ENCODE results near the gene ITIH2.
"Not testable (repeated sequence)": the region's sequence is repeated elsewhere in the genome, so short reads cannot be mapped to it uniquely, and the experiment has no call there.

The ITIH2 gene

GRCh38 chr10:7707858-7708622 is 4.9 kb downstream of the ITIH2 start:
- no peak overlapping the region for H3K27ac Mint-ChIP-seq
- no peaks in the 10 kb centered on the region for H3K36me3 Mint-ChIP-seq (ENCODE audit: low read depth)
- H3K9me3 Mint-ChIP-seq = peaks cover 3% of the 10 kb centered on the region
- peaks cover 34% of the 10 kb centered on the region for H3K27me3 Mint-ChIP-seq
- no peak overlapping the region for H3K4me3 Mint-ChIP-seq
- no peaks in the 10 kb centered on the region for H3K4me1 Mint-ChIP-seq (ENCODE audit: low read depth)

GRCh38 chr10:7708832-7709231 is 5.7 kb downstream of the ITIH2 start:
- H3K27me3 Mint-ChIP-seq = peaks cover 28% of the 10 kb centered on the region
- no peak overlapping the region for H3K4me3 Mint-ChIP-seq
- no peaks in the 10 kb centered on the region for H3K36me3 Mint-ChIP-seq (ENCODE audit: low read depth)
- H3K9me3 Mint-ChIP-seq = peaks cover 3% of the 10 kb centered on the region
- no peaks in the 10 kb centered on the region for H3K4me1 Mint-ChIP-seq (ENCODE audit: low read depth)
- no peak overlapping the region for H3K27ac Mint-ChIP-seq

GRCh38 chr10:7710446-7710845 is 7.3 kb downstream of the ITIH2 start:
- Mint-ChIP-seq H3K9me3 (peaks cover 3% of the 10 kb centered on the region), H3K27ac (no peak overlapping the region), H3K36me3 (ENCODE audit: low read depth) (no peaks in the 10 kb centered on the region), H3K4me1 (ENCODE audit: low read depth) (no peaks in the 10 kb centered on the region), H3K27me3 (peaks cover 29% of the 10 kb centered on the region), H3K4me3 (no peak overlapping the region)

GRCh38 chr10:7711075-7711474 is 8.0 kb downstream of the ITIH2 start:
- H3K27me3 Mint-ChIP-seq = peaks cover 30% of the 10 kb centered on the region
- not testable (repeated sequence) for H3K4me1 Mint-ChIP-seq (ENCODE audit: low read depth); H3K9me3 Mint-ChIP-seq; H3K4me3 Mint-ChIP-seq; H3K27ac Mint-ChIP-seq; H3K36me3 Mint-ChIP-seq (ENCODE audit: low read depth)

- H3K4me3 Mint-ChIP-seq = no peak overlapping the region
- peaks cover 15% of the 10 kb centered on the region for H3K27me3 Mint-ChIP-seq
Measured at GRCh38 chr10:7715515-7715914, 12.4 kb downstream of the ITIH2 start.

GRCh38 chr10:7717767-7718166 is 14.7 kb downstream of the ITIH2 start:
- Mint-ChIP-seq H3K27me3 (peaks cover 6% of the 10 kb centered on the region), H3K36me3 (ENCODE audit: low read depth) (no peaks in the 10 kb centered on the region), H3K4me1 (ENCODE audit: low read depth) (no peaks in the 10 kb centered on the region), H3K27ac (no peak overlapping the region), H3K9me3 (no peaks in the 10 kb centered on the region), H3K4me3 (no peak overlapping the region)

More at GRCh38 chr10:7715515-7715914, 12.4 kb downstream of the ITIH2 start:
- H3K27ac Mint-ChIP-seq = no peak overlapping the region
- peaks cover 3% of the 10 kb centered on the region for H3K9me3 Mint-ChIP-seq
- H3K36me3 Mint-ChIP-seq (ENCODE audit: low read depth) = no peaks in the 10 kb centered on the region
- no peaks in the 10 kb centered on the region for H3K4me1 Mint-ChIP-seq (ENCODE audit: low read depth)

GRCh38 chr10:7718685-7719084 is 15.6 kb downstream of the ITIH2 start:
- Mint-ChIP-seq H3K27ac (no peak overlapping the region), H3K27me3 (peaks cover 7% of the 10 kb centered on the region), H3K9me3 (no peaks in the 10 kb centered on the region), H3K36me3 (ENCODE audit: low read depth) (no peaks in the 10 kb centered on the region), H3K4me3 (no peak overlapping the region), H3K4me1 (ENCODE audit: low read depth) (no peaks in the 10 kb centered on the region)

- H3K36me3 Mint-ChIP-seq (ENCODE audit: low read depth) = no peaks in the 10 kb centered on the region
- H3K27me3 Mint-ChIP-seq = peaks cover 6% of the 10 kb centered on the region
- H3K9me3 Mint-ChIP-seq = no peaks in the 10 kb centered on the region
- no peak overlapping the region for H3K27ac Mint-ChIP-seq
- H3K4me3 Mint-ChIP-seq = no peak overlapping the region
- H3K4me1 Mint-ChIP-seq (ENCODE audit: low read depth) = no peaks in the 10 kb centered on the region
Measured at GRCh38 chr10:7720478-7720877, 17.4 kb downstream of the ITIH2 start.

- H3K27ac Mint-ChIP-seq = no peak overlapping the region
- peaks cover 6% of the 10 kb centered on the region for H3K27me3 Mint-ChIP-seq
- no peak overlapping the region for H3K4me3 Mint-ChIP-seq
Measured at GRCh38 chr10:7722927-7723529, 19.9 kb downstream of the ITIH2 start.

GRCh38 chr10:7734821-7735220 is 31.7 kb downstream of the ITIH2 start:
- no peak overlapping the region for H3K4me3 Mint-ChIP-seq

More at GRCh38 chr10:7722927-7723529, 19.9 kb downstream of the ITIH2 start:
- H3K4me1 Mint-ChIP-seq (ENCODE audit: low read depth) = no peaks in the 10 kb centered on the region
- no peaks in the 10 kb centered on the region for H3K9me3 Mint-ChIP-seq
- no peaks in the 10 kb centered on the region for H3K36me3 Mint-ChIP-seq (ENCODE audit: low read depth)

GRCh38 chr10:7738536-7739407 is 35.7 kb downstream of the ITIH2 start:
- Mint-ChIP-seq H3K36me3 (ENCODE audit: low read depth) (no peaks in the 10 kb centered on the region), H3K4me1 (ENCODE audit: low read depth) (no peaks in the 10 kb centered on the region), H3K4me3 (no peak overlapping the region), H3K27ac (no peak overlapping the region), H3K27me3 (peaks cover 3% of the 10 kb centered on the region), H3K9me3 (no peaks in the 10 kb centered on the region)

More at GRCh38 chr10:7734821-7735220, 31.7 kb downstream of the ITIH2 start:
- no peaks in the 10 kb centered on the region for H3K4me1 Mint-ChIP-seq (ENCODE audit: low read depth)
- no peaks in the 10 kb centered on the region for H3K9me3 Mint-ChIP-seq
- no peak overlapping the region for H3K27ac Mint-ChIP-seq
- no peaks in the 10 kb centered on the region for H3K36me3 Mint-ChIP-seq (ENCODE audit: low read depth)
- peaks cover 16% of the 10 kb centered on the region for H3K27me3 Mint-ChIP-seq

- Mint-ChIP-seq H3K9me3 (no peaks in the 10 kb centered on the region), H3K27ac (no peak overlapping the region)
Measured at GRCh38 chr10:7744307-7744706, 41.2 kb downstream of the ITIH2 start.

GRCh38 chr10:7748637-7749036 is 45.5 kb downstream of the ITIH2 start:
- H3K27ac Mint-ChIP-seq; H3K4me3 Mint-ChIP-seq; H3K27me3 Mint-ChIP-seq; H3K9me3 Mint-ChIP-seq; H3K4me1 Mint-ChIP-seq (ENCODE audit: low read depth): not testable (repeated sequence)
- peaks cover 14% of the 10 kb centered on the region for H3K36me3 Mint-ChIP-seq (ENCODE audit: low read depth)

More at GRCh38 chr10:7744307-7744706, 41.2 kb downstream of the ITIH2 start:
- H3K4me3 Mint-ChIP-seq = no peak overlapping the region
- H3K27me3 Mint-ChIP-seq = no peaks in the 10 kb centered on the region
- no peaks in the 10 kb centered on the region for H3K4me1 Mint-ChIP-seq (ENCODE audit: low read depth)
- H3K36me3 Mint-ChIP-seq (ENCODE audit: low read depth) = no peaks in the 10 kb centered on the region

- no peak overlapping the region for H3K4me3 Mint-ChIP-seq
- H3K36me3 Mint-ChIP-seq (ENCODE audit: low read depth) = peaks cover 26% of the 10 kb centered on the region
- H3K9me3 Mint-ChIP-seq = no peaks in the 10 kb centered on the region
- no peak overlapping the region for H3K27ac Mint-ChIP-seq
- no peaks in the 10 kb centered on the region for H3K27me3 Mint-ChIP-seq
- no peaks in the 10 kb centered on the region for H3K4me1 Mint-ChIP-seq (ENCODE audit: low read depth)
Measured at GRCh38 chr10:7750222-7750621, 47.1 kb downstream of the ITIH2 start.

- H3K4me3 Mint-ChIP-seq = no peak overlapping the region
- no peaks in the 10 kb centered on the region for H3K4me1 Mint-ChIP-seq (ENCODE audit: low read depth)
- no peak overlapping the region for H3K27ac Mint-ChIP-seq
- no peaks in the 10 kb centered on the region for H3K27me3 Mint-ChIP-seq
- H3K9me3 Mint-ChIP-seq = no peaks in the 10 kb centered on the region
- H3K36me3 Mint-ChIP-seq (ENCODE audit: low read depth) = peaks cover 38% of the 10 kb centered on the region
Measured at GRCh38 chr10:7752251-7752650, 49.1 kb downstream of the ITIH2 start.
